Upper lobe of left lung (tissue), 4 donors: ENCODE data around the gene MYMK.

ENCODE experiments used
- CTCF ChIP-seq, 6 experiments: fragments of 450-650 bp in 4 of 6; fragments of 200-600 bp in 2 of 6; sonication (generic) in 2 of 6; IDR thresholded peaks; one replicate each; pipeline ENCODE4 v1.5.1; 2016 to 2019; ENCODE audit warnings: antibody characterized with exemption in 6 of 6
- EP300 ChIP-seq, 4 donors: sonication (generic); formaldehyde crosslinking; IDR thresholded peaks; one replicate each; pipeline ENCODE4 v1.5.1; 2017; ENCODE audit warnings: antibody characterized with exemption in 4 of 4, control low read depth in 2 of 4
- POLR2AphosphoS5 ChIP-seq, 2 donors: sonication (generic); formaldehyde crosslinking; IDR thresholded peaks; one replicate each; pipeline ENCODE4 v1.5.1; 2017; ENCODE audit warnings: antibody characterized with exemption in 2 of 2

DNA sequence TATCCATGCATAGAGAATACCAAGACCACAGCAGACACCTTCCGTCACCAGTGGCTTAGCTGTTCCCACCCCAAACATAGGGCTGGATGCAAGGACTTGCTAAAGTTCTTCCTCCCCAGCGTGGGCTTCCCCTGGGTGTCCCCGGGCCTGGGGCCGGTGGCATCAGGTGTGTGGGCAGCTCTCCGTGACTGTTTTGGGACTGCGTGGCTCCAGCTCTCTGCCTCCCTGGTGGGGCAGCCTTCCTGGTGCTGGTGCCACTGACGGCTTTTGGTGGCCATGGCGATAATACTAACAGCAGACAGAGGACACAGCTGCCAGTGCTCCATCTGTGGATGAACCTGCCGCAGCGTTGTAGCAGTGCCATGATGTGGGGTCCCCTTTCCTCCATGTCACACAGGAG is 60.1 kb downstream of the MYMK start:
- TF ChIP-seq CTCF (IDR thresholded peaks at IDR 0.05) (no peak), POLR2AphosphoS5 (IDR thresholded peaks at IDR 0.05) (no peak), EP300 (IDR thresholded peaks at IDR 0.05) (no peak)
